ENCODE results near the gene GSE1. TPM values are rescaled to one million over a fixed set of nuclear protein-coding genes. Genes with fewer than 3 reads are reported as not detected.

The GSE1 gene
- total RNA-seq: 7.8 and 11.2 TPM in 2 replicates

DNA sequence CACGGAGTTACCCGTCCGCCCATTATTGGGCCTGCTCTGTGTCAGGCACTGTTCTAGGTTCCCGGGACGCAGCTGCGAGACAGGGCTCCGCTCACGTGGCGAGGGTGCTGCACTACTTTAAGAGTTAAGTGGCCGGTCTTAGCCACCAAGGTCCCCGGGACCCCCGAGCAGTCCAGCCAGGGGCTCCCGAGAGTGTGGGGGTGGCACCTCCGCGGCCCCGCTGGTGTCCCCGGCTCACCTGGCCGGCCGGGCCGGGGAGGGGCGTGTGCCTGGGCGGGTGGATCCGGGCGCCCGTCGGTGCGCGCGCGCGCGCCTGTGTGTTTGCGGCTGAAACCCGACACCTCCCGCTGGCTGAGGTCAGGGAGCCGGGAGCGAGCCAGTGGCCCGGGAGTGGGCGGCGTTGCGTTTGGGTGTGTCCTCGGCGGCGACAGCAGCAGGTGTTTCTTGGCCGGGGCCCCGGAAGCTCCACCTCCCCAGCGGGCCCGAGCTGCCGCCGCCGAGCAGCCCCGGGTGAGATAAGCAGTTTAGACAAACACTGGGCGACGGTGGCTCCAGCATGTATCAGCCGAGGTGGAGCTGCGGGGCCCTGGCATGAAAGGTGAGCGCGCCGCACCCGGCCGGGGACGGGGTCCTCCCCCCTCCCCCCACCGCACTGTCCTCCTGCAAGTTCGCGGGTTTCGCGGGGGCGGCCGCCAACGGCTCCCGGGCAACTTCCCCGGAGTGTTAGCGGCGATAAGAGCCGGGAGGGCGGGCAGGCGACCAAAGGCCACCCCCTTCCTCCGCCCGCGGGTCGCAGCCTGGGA is at the start of gene GSE1:
Gene GSE1 (plus strand): TSS at position 522 of the 803 bp plus-strand sequence. CDS start 70 bp downstream, at position 592.

DNA sequence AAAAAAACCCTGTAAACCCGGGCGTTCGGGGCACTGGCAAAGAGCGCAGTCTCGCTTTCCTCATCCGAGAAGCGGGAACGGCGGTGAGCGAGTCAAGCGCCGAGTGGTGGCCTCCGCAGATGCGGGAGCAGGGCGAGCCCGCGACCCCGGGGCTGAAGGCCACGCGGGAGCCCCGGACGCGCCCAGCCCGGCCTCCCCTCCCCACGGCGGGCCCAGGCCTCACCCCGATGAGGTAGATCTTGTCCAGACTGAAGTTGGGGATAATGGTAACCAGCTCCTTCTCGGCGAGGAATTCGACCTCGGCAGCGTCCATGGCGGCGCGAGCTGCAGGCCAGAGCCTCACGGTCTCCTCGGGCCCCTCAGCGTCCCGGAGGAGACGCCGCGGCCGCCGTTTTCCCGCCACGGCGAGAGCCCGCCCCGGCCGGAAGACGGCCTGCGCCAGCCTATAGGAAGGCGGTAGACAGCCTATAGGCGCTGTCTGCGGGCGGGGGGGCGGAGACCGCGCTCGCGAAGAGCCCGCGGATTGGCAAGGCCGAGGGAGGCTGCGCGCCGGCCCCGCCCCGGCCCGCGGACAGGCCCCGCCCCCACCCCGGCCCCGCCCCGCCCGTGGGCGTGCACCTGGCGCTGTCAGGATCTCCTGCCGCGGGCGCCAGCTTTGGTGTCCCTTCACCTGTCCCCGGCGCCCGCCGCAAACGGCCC is 75.6 kb downstream of the GSE1 start, which contains the start of gene GINS2:
Gene GINS2 (minus strand): TSS at position 369 of the 699 bp plus-strand sequence. CDS start 56 bp downstream, at position 313.

Other genes starting within 250 kb of the GSE1 start
- gene GINS2, start 75.6 kb downstream of the GSE1 start, total RNA-seq: 11.0 and 14.4 TPM in 2 replicates
- 10.7 and 18.4 TPM in 2 replicates for gene C16orf74, start 137.8 kb downstream of the GSE1 start, total RNA-seq
- 29.2 and 33.1 TPM in 2 replicates for gene EMC8, start 186.2 kb downstream of the GSE1 start, total RNA-seq
- gene COX4I1, start 186.4 kb downstream of the GSE1 start, total RNA-seq: 546 and 562 TPM in 2 replicates

Data from epithelial cell of umbilical artery (primary cell).